BE2C (cell line): ENCODE results near the gene FIG4.
"Not testable (repeated sequence)": the region's sequence is repeated elsewhere in the genome, so short reads cannot be mapped to it uniquely, and the experiment has no call there.

Experiments
- DNase-seq: peaks from one replicate; pipeline ENCODE4 v3.0.0-alpha.2; 2020
- H3K27me3 ChIP-seq: fragments of 250-450 bp; sonication (Bioruptor Pico); 2 replicates; pipeline ENCODE4 v1.5.1; 2020; ENCODE audit warnings: mild to moderate bottlenecking
- H3K36me3 ChIP-seq: fragments of 250-450 bp; sonication (Bioruptor Pico); 2 replicates; pipeline ENCODE4 v1.5.1; 2020; ENCODE audit warnings: mild to moderate bottlenecking
- H3K4me1 ChIP-seq: fragments of 250-450 bp; sonication (Bioruptor Pico); 2 replicates; pipeline ENCODE4 v1.5.1; 2020
- H3K4me3 ChIP-seq: 2 replicates; pipeline ENCODE4 v1.5.1; 2011; ENCODE audit warnings: low read depth, low read length
- H3K9me3 ChIP-seq: fragments of 250-450 bp; sonication (Bioruptor Pico); 2 replicates; pipeline ENCODE4 v1.5.1; 2020
- TF ChIP-seq, protein P1 (sequence below): IDR thresholded peaks from 2 replicates; pipeline ENCODE4 v1.5.1; 2012; ENCODE audit warnings: mild to moderate bottlenecking, low read depth, low read length

The FIG4 gene

GRCh38 chr6:109768485-109768884 lies 77.4 kb downstream of the FIG4 start:
- TF ChIP-seq, protein P1, sequence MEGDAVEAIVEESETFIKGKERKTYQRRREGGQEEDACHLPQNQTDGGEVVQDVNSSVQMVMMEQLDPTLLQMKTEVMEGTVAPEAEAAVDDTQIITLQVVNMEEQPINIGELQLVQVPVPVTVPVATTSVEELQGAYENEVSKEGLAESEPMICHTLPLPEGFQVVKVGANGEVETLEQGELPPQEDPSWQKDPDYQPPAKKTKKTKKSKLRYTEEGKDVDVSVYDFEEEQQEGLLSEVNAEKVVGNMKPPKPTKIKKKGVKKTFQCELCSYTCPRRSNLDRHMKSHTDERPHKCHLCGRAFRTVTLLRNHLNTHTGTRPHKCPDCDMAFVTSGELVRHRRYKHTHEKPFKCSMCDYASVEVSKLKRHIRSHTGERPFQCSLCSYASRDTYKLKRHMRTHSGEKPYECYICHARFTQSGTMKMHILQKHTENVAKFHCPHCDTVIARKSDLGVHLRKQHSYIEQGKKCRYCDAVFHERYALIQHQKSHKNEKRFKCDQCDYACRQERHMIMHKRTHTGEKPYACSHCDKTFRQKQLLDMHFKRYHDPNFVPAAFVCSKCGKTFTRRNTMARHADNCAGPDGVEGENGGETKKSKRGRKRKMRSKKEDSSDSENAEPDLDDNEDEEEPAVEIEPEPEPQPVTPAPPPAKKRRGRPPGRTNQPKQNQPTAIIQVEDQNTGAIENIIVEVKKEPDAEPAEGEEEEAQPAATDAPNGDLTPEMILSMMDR, result no peak
- Histone ChIP-seq H3K36me3 (no peaks in the 10 kb centered on the region), H3K9me3 (no peaks in the 10 kb centered on the region), H3K27me3 (no peaks in the 10 kb centered on the region), H3K4me1 (no peaks in the 10 kb centered on the region), H3K4me3 (no peak overlapping the region)
- no peak for DNase-seq

GRCh38 chr6:109769213-109769612 lies 78.1 kb downstream of the FIG4 start:
- DNase-seq, result no peak
- H3K4me1 ChIP-seq, result no peaks in the 10 kb centered on the region
- no peaks in the 10 kb centered on the region for H3K36me3 ChIP-seq
- TF ChIP-seq, protein P1, result no peak
- H3K4me3 ChIP-seq, result no peak overlapping the region
- no peaks in the 10 kb centered on the region for H3K9me3 ChIP-seq
- H3K27me3 ChIP-seq, result no peaks in the 10 kb centered on the region

- no peak overlapping the region for H3K4me3 ChIP-seq
- TF ChIP-seq, protein P1, result no peak
- H3K36me3 ChIP-seq, result no peaks in the 10 kb centered on the region
- H3K27me3 ChIP-seq, result no peaks in the 10 kb centered on the region
- H3K9me3 ChIP-seq, result no peaks in the 10 kb centered on the region
- no peaks in the 10 kb centered on the region for H3K4me1 ChIP-seq
- no peak for DNase-seq
Measured at GRCh38 chr6:109770047-109770446, 79.0 kb downstream of the FIG4 start.

DNA sequence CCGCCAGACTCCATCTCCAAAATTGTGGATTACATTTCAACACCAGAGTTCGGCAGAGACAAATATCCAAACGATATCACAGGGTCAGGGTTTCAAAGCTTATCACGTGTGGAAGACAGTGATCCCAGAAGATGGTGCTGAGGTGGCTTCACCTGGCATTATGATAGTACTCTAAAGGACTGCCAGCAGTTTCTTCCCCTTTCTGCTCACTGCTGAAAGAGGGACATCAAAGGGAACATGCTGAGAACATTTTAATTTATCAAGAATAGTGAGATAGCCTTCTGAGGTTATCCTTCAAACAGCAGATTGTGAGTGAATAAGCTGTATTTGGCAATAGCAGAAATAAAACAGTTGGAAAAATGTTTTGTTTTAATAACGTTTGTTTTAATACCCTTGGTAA lies 79.7 kb downstream of the FIG4 start:
- no peaks in the 10 kb centered on the region for H3K9me3 ChIP-seq
- TF ChIP-seq, protein P1, result no peak
- no peaks in the 10 kb centered on the region for H3K36me3 ChIP-seq
- no peak overlapping the region for H3K4me3 ChIP-seq
- no peak for DNase-seq
- no peaks in the 10 kb centered on the region for H3K4me1 ChIP-seq
- no peaks in the 10 kb centered on the region for H3K27me3 ChIP-seq

- H3K4me3 ChIP-seq, H3K27me3 ChIP-seq, H3K4me1 ChIP-seq, H3K9me3 ChIP-seq, H3K36me3 ChIP-seq, DNase-seq: not testable (repeated sequence)
Measured at GRCh38 chr6:109771939-109772755, 81.1 kb downstream of the FIG4 start.

- no peaks in the 10 kb centered on the region for H3K27me3 ChIP-seq
- no peaks in the 10 kb centered on the region for H3K9me3 ChIP-seq
- H3K4me3 ChIP-seq, result no peak overlapping the region
- no peaks in the 10 kb centered on the region for H3K36me3 ChIP-seq
- TF ChIP-seq, protein P1, result no peak
- no peaks in the 10 kb centered on the region for H3K4me1 ChIP-seq
- DNase-seq, result no peak
Measured at GRCh38 chr6:109772883-109773431, 81.9 kb downstream of the FIG4 start.
